ENCODE measurements around the gene VAMP3. TPM values are rescaled to one million over a fixed set of nuclear protein-coding genes. Genes with fewer than 3 reads are reported as not detected.
A peak's percentile ranks its signal among the peaks of the same experiment; 100 is the strongest.

VAMP3 gene
- total RNA-seq, 1 donor from 2014 or later = 122 TPM

GRCh38 chr1:7821282-7821681 is 50.2 kb downstream of the VAMP3 start:
- no peak for DNase-seq

DNA sequence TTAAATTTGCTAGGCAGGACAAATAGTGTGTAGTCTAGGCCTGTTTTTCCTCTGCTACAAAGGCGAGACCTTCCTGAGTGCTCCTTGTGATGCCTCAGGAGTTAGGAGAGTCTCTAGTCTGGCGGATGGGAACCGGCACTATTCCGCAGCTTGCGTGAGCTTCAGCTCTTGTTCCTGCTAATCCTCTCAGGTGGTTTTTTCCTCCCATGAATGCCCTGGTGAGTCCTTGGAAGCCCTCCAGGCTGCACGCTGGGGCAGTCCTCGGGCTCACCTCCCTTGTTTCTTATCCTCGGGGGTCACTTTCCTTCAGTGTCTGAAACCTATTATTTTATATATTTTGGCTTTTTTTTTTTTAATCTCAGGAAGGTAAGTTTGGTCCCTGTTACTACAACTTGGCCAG is 53.6 kb downstream of the VAMP3 start:
- DNase-seq = no peak

DNA sequence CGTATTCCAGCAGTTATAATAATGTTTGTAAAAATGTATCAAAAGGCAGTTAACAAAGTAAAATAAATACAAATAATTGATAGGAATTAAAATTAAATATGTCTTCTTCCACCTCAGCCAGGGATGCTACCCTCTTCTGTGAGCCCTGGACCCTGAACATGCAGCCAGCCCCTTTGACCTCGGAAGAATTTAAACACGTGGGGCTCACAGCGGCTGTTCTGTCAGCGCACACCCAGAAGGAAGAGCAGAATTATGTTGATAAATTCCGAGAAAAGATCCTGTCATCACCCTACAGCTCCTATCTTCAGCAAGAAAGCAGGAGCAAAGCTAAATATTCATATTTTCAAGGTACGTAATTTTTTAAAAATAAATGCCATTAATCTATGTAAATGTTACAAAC is 55.3 kb downstream of the VAMP3 start:
- DNase-seq = no peak

- peak; percentile 10 for DNase-seq
Observed at GRCh38 chr1:7827126-7827955, 56.2 kb downstream of the VAMP3 start.

Other genes with a start within 250 kb of the VAMP3 start
- 1.9 and 2.7 TPM in 2 replicates for gene PER3, start 13.0 kb downstream of the VAMP3 start, total RNA-seq
- not detected in 2 replicates for gene UTS2, start 81.8 kb downstream of the VAMP3 start, total RNA-seq
- gene TNFRSF9, start 169.5 kb downstream of the VAMP3 start, total RNA-seq = 0.09 and 0.51 TPM in 2 replicates
- gene PARK7, start 190.4 kb downstream of the VAMP3 start, total RNA-seq = 226 and 230 TPM in 2 replicates